Measurements from ENCODE around the gene ALDOB.
"Not testable (repeated sequence)": the region's sequence is repeated elsewhere in the genome, so short reads cannot be mapped to it uniquely, and the experiment has no call there.

DNA sequence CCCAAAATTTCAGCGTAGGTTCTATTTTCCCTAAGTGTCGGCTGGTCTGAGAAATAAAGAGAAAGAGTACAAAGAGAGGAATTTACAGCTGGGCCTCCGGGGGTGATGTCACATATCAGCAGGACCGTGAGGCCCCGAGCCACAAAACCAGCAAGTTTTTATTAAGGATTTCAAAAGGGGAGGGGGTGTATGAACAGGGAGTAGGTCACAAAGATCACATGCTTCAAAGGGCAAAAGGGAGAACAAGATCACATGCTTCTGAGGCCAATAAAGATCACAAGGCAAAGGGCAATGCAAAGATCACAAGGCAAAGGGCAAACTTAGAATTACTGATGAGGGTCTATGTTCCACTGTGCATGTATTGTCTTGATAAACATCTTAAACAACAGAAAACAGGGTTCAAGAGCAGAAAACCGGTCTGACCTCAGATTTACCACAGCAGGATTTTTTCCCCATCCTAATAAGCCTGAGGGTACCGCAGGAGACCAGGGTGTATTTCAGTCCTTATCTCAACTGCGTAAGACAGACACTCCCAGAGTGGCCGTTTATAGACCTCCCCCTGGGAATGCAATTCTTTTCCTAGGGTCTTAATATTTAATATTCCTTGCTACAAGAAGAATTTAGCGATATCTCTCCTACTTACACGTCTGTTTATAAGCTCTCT, 50.6 kb downstream of the ALDOB start, which contains the start of gene BAAT:
- TF ChIP-seq, protein P1, sequence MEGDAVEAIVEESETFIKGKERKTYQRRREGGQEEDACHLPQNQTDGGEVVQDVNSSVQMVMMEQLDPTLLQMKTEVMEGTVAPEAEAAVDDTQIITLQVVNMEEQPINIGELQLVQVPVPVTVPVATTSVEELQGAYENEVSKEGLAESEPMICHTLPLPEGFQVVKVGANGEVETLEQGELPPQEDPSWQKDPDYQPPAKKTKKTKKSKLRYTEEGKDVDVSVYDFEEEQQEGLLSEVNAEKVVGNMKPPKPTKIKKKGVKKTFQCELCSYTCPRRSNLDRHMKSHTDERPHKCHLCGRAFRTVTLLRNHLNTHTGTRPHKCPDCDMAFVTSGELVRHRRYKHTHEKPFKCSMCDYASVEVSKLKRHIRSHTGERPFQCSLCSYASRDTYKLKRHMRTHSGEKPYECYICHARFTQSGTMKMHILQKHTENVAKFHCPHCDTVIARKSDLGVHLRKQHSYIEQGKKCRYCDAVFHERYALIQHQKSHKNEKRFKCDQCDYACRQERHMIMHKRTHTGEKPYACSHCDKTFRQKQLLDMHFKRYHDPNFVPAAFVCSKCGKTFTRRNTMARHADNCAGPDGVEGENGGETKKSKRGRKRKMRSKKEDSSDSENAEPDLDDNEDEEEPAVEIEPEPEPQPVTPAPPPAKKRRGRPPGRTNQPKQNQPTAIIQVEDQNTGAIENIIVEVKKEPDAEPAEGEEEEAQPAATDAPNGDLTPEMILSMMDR (IDR thresholded peaks at IDR 0.05): not testable (repeated sequence)
- TF ChIP-seq POLR2A (IDR thresholded peaks at IDR 0.05): not testable (repeated sequence)
